Heart left ventricle (tissue), 16 donors: ENCODE measurements around the gene ZC3H13. TPM values are rescaled to one million over a fixed set of nuclear protein-coding genes. Genes with fewer than 3 reads are reported as not detected.

ENCODE experiments used
- ATAC-seq, 4 donors: fragments of 200-7000 bp; cut with Tn5 transposase; one replicate each; pipeline ENCODE4 v1.9.1; 2020 to 2022; ENCODE audit warnings: moderate library complexity in 4 of 4, mild to moderate bottlenecking in 3 of 4, moderate number of reproducible peaks in 1 of 4
- DNase-seq, 5 donors: peaks; one replicate each; pipeline ENCODE4 v3.0.0-alpha.2; 2020
- H3K27ac ChIP-seq, 12 donors: fragments of 200-600 bp; sonication (generic) in 4 of 12; one replicate each; pipeline versions ENCODE4 v1.5.0 to v1.8.0; 2016 to 2022; ENCODE audit warnings: mild to moderate bottlenecking in 2 of 12
- H3K27me3 ChIP-seq, 9 donors: fragments of 200-600 bp; sonication (generic) in 2 of 9; one replicate each; pipeline versions ENCODE4 v1.5.1 to v1.8.0; 2016 to 2022; ENCODE audit warnings: mild to moderate bottlenecking in 3 of 9
- H3K36me3 ChIP-seq, 9 donors: fragments of 200-600 bp; sonication (generic) in 2 of 9; one replicate each; pipeline versions ENCODE4 v1.5.0 to v1.8.0; 2018 to 2022; ENCODE audit warnings: mild to moderate bottlenecking in 2 of 9
- H3K4me1 ChIP-seq, 12 donors: fragments of 200-600 bp; sonication (generic) in 4 of 12; one replicate each; pipeline versions ENCODE4 v1.5.0 to v1.8.0; 2016 to 2022; ENCODE audit warnings: mild to moderate bottlenecking in 3 of 12
- H3K4me3 ChIP-seq, 12 donors: fragments of 200-600 bp; sonication (generic) in 4 of 12; one replicate each; pipeline versions ENCODE4 v1.5.0 to v1.8.0; 2017 to 2022; ENCODE audit warnings: mild to moderate bottlenecking in 9 of 12, moderate library complexity in 4 of 12
- H3K9me3 ChIP-seq, 12 donors: fragments of 200-600 bp; sonication (generic) in 4 of 12; one replicate each; pipeline versions ENCODE4 v1.5.0 to v1.8.0; 2016 to 2022; ENCODE audit warnings: mild to moderate bottlenecking in 1 of 12
- POLR2A ChIP-seq, 2 donors: fragments of 450-650 bp; IDR thresholded peaks; one replicate each; pipeline ENCODE4 v1.6.1; 2017; ENCODE audit warnings: antibody characterized with exemption in 2 of 2, mild to moderate bottlenecking in 2 of 2, moderate library complexity in 2 of 2
- WGBS, 4 donors: extraction: QIAGEN DNeasy Blood & Tissue Kit in 2 of 4; methylation state at CpG; one replicate each; pipeline versions ENCODE4 v1.1.5 to v1.1.7; 2013 to 2018; 5-methylcytosine and 5-hydroxymethylcytosine counted together
- intact Hi-C, 10 donors: fragments of 100-400 bp; cut with DNase I; formaldehyde crosslinking; loops; one replicate each; pipeline versions ENCODE4 v1.11.1 to v1.14.2; 2022
- polyA plus RNA-seq, 2 donors: library from polyadenylated mRNA; stranded (reverse); fragments of 200-250 nt; gene quantifications; one replicate each; pipeline ENCODE4 v1.2.3, GENCODE V29; 2013
- total RNA-seq, 9 donors: library from RNA; depleted of rRNA in 2 of 9; stranded (reverse); fragments of >200 nt in 2 of 9; fragmentation: NEBNext Ultra II Directional in 3 of 9; extraction: Animal tissue kit (Norgen Biotek cat#: 25700) in 3 of 9; gene quantifications; one replicate each; pipeline versions ENCODE4 v1.1.0 to v1.2.4, GENCODE V29; 2016 to 2023
- TF ChIP-seq, protein P1 (sequence below), 12 donors: fragments of 200-600 bp; sonication (generic) in 4 of 12; IDR thresholded peaks; one replicate each; pipeline versions ENCODE4 v1.5.0 to v1.8.0; 2018 to 2022; ENCODE audit warnings: antibody characterized with exemption in 12 of 12, mild to moderate bottlenecking in 5 of 12
- donor health status: ischemic (EF 13 %, LVEDD 7.1; RV severe dilation, severe dysfunction).
- donor health status: healthy with polysubstance abuse.
- donor health status: DM: no; HTN: yes; CAD: no.
- donor health status: DM: no; HTN: no; CAD: no.
- donor health status: ischemic (EF 25% LVEDD 6.9; RV normal size, moderate dysfunction).
- donor health status: ischemic (EF 25% LVEDD 5.7; RV mildly dilated, moderate dysfunction).
- donor health status: healthy.
- donor health status: DM: yes; HTN: yes; CAD: no.
- donor health status: ischemic (EF 35%, LVEDD 5.7; RV mildly dilated, moderate dysfunction).
- donor health status: nonischemic (EF 11% LVEDD 7.7; RV severe dilation, severe dysfunction).
- donor health status: DM: yes; HTN: yes; CAD: no.
- donor health status: PGD.
- donor health status: ischemic (EF 29% LVEDD 5.4; RV normal size, mild dysfunction).
- donor health status: nonischemic (EF 23%, LVEDD 6.1; RV moderate dilation, normal function).

Gene ZC3H13
- total and polyA plus RNA-seq, 11 donors: 14.6 to 53.3 (median 36.7) TPM

DNA sequence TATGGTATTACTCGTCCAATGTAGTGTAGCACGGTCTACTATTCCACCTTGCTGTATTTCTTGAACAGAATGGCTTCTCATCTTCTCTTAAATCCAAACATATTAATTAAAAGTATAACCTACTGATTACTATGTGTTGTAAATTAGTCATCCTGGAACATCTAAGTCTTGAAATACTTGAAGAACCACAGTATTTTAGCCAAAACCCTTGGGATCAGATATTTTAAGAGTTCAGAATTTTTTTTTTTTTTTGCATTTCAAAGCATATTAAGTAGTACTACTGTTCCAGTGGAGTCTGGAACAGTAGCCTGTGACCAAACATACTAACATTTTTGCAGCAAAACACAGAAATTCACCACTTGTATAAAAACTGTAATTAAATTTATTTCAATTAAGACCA is 30.1 kb downstream of the ZC3H13 start:
- TF ChIP-seq, protein P1, sequence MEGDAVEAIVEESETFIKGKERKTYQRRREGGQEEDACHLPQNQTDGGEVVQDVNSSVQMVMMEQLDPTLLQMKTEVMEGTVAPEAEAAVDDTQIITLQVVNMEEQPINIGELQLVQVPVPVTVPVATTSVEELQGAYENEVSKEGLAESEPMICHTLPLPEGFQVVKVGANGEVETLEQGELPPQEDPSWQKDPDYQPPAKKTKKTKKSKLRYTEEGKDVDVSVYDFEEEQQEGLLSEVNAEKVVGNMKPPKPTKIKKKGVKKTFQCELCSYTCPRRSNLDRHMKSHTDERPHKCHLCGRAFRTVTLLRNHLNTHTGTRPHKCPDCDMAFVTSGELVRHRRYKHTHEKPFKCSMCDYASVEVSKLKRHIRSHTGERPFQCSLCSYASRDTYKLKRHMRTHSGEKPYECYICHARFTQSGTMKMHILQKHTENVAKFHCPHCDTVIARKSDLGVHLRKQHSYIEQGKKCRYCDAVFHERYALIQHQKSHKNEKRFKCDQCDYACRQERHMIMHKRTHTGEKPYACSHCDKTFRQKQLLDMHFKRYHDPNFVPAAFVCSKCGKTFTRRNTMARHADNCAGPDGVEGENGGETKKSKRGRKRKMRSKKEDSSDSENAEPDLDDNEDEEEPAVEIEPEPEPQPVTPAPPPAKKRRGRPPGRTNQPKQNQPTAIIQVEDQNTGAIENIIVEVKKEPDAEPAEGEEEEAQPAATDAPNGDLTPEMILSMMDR (IDR thresholded peaks at IDR 0.05): no peak
- TF ChIP-seq POLR2A (IDR thresholded peaks at IDR 0.05): no peak
- H3K9me3 ChIP-seq: no peaks in the 10 kb centered on the region
- H3K36me3 ChIP-seq: peaks cover 0 to 42% (median 30%) of the 10 kb centered on the region in 9 donors
- WGBS, 4 donors: 87 to 93% (median 91%) methylated on average over 2 of the region's 2 CpGs
- H3K4me3 ChIP-seq: no peak overlapping the region
- no peaks in the 10 kb centered on the region for H3K27me3 ChIP-seq
- ATAC-seq (no peak), DNase-seq (no peak)
- H3K27ac ChIP-seq: no peak overlapping the region
- intact Hi-C loops: no loop called here
- peaks cover 0 to 8% (median 0%) of the 10 kb centered on the region in 12 donors for H3K4me1 ChIP-seq

DNA sequence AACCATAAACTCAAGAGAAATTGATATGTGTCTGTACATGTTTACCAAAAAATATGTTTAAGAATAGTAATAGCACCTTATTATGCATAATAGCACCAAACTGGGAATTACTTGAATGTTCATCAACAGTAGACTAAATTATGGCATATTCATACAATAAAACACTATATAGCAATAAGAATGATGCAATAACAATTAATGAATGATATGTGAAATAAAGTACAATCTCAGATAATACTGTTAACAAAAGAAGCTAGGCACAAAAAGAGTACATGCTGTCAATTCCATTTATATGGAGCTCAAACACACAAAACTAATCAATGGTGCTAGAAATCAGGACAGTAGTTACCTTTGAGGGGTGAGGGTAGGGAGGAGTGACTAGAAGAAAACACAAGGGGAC is 36.3 kb downstream of the ZC3H13 start:
- no peak for TF ChIP-seq POLR2A (IDR thresholded peaks at IDR 0.05)
- DNase-seq: no peak
- Histone ChIP-seq H3K36me3 (peaks cover 0 to 94% (median 60%) of the 10 kb centered on the region in 9 donors), H3K4me3 (no peak overlapping the region), H3K9me3 (no peaks in the 10 kb centered on the region), H3K4me1 (peaks cover 0 to 8% (median 0%) of the 10 kb centered on the region in 12 donors), H3K27ac (no peak overlapping the region), H3K27me3 (no peaks in the 10 kb centered on the region)
- no peak for ATAC-seq
- intact Hi-C loops: no loop called here

DNA sequence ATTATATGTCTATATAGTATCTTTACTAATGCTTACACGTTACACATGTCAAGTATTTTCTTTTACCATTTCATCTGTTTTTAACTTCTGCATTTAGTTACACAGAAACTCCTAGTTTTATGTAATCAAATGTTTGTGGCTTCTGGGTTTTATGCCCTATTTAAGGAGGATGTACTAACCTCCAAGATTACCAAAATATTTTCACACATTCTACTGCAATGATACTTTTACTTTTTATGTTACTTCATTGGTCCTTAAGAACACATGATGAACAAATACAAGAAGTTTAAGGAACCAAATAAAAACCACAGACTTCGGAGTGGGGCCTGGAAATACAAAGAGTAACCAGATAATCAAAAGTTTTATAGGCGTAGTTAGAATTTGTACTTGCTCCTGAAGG is 37.2 kb downstream of the ZC3H13 start:
- ATAC-seq (no peak), DNase-seq (no peak)
- H3K9me3 ChIP-seq: no peaks in the 10 kb centered on the region
- H3K4me1 ChIP-seq: peaks cover 0 to 8% (median 0%) of the 10 kb centered on the region in 12 donors
- 91 to 94% (median 93%) methylated on average over 3 of the region's 3 CpGs for WGBS, 4 donors
- no peak overlapping the region for H3K4me3 ChIP-seq
- intact Hi-C loops: no loop called here
- H3K36me3 ChIP-seq: peaks cover 0 to 98% (median 69%) of the 10 kb centered on the region in 9 donors
- H3K27ac ChIP-seq: no peak overlapping the region
- TF ChIP-seq, protein P1 (IDR thresholded peaks at IDR 0.05): no peak
- TF ChIP-seq POLR2A (IDR thresholded peaks at IDR 0.05): no peak
- H3K27me3 ChIP-seq: no peaks in the 10 kb centered on the region

DNA sequence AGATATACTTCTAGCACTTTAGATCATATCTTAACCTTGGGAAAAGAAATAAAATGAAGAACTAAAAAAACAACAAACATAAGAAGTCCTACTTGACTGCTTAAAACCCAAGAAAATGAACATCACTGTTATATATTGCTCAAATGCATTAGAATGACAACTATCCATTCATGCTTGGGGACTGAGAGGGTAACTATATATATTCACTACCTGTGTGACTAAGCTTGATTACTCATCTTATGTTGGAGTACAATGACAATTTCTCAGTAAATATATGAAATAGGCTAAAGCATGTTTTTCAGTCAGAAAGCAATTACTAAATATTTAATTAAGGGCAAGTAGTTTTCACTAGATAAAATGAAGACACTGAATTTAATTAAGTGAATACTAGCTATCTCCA is 40.1 kb downstream of the ZC3H13 start:
- DNase-seq (no peak), ATAC-seq (no peak)
- no peak for TF ChIP-seq POLR2A (IDR thresholded peaks at IDR 0.05)
- TF ChIP-seq, protein P1 (IDR thresholded peaks at IDR 0.05): no peak
- H3K4me1 ChIP-seq: no peaks in the 10 kb centered on the region
- H3K27ac ChIP-seq: no peak overlapping the region
- H3K4me3 ChIP-seq: no peak overlapping the region
- intact Hi-C loops: no loop called here
- H3K9me3 ChIP-seq: no peaks in the 10 kb centered on the region
- peaks cover 0 to 98% (median 70%) of the 10 kb centered on the region in 9 donors for H3K36me3 ChIP-seq
- H3K27me3 ChIP-seq: no peaks in the 10 kb centered on the region

DNA sequence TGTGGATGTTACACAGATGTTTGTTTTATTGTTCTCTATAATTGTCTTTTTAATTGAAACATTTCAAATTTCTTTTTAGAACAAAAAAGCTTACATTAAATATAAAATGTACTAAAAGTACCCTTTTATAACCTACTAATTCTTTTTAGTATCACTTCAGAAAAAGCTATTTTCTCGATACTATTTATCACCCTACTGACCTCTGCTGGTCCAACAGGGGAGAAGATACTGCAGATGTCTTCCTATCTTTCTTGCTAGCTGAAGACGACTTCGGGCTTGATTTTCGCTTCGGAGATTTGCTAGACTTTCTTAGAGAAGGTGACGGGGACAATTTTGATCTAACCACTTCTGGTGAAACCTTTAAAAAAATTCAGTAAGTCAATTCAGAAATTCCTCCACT is 42.4 kb downstream of the ZC3H13 start:
- ATAC-seq (no peak), DNase-seq (no peak)
- WGBS, 4 donors: 84 to 90% (median 87%) methylated on average over 6 of the region's 6 CpGs
- Histone ChIP-seq H3K27ac (no peak overlapping the region), H3K4me1 (no peaks in the 10 kb centered on the region), H3K4me3 (no peak overlapping the region), H3K36me3 (peaks cover 0 to 98% (median 62%) of the 10 kb centered on the region in 9 donors), H3K9me3 (no peaks in the 10 kb centered on the region), H3K27me3 (no peaks in the 10 kb centered on the region)
- no peak for TF ChIP-seq POLR2A (IDR thresholded peaks at IDR 0.05)
- TF ChIP-seq, protein P1 (IDR thresholded peaks at IDR 0.05): peak in 2 of 12 donors; percentile 17 to 18
- intact Hi-C loops: no loop called here
